ENCODE measurements around the gene GCAT.

DNA sequence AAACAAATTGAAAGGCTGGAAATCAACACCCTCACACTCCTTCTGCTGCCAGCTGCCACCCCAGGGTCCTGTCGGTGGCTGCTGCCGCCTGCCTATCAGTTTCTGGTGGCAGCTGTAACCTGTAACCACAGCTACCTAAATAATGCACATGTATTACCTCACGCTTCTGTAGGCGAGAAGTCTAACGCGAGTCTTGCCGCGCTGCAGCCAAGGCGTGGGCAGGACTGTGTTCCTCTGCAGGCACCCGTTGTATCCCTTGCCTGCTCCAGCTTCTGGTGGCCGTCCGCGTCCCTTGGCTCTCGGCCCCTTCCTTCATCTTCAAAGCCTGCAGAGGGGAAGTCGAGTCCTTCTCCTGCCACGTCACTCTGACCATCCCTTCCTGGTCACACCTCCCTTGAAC is 44.1 kb upstream of the GCAT start:
- TF ChIP-seq, protein P1, sequence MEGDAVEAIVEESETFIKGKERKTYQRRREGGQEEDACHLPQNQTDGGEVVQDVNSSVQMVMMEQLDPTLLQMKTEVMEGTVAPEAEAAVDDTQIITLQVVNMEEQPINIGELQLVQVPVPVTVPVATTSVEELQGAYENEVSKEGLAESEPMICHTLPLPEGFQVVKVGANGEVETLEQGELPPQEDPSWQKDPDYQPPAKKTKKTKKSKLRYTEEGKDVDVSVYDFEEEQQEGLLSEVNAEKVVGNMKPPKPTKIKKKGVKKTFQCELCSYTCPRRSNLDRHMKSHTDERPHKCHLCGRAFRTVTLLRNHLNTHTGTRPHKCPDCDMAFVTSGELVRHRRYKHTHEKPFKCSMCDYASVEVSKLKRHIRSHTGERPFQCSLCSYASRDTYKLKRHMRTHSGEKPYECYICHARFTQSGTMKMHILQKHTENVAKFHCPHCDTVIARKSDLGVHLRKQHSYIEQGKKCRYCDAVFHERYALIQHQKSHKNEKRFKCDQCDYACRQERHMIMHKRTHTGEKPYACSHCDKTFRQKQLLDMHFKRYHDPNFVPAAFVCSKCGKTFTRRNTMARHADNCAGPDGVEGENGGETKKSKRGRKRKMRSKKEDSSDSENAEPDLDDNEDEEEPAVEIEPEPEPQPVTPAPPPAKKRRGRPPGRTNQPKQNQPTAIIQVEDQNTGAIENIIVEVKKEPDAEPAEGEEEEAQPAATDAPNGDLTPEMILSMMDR (IDR thresholded peaks at IDR 0.05; ENCODE audit: poor library complexity) = no peak
- no peak for TF ChIP-seq EZH2 (IDR thresholded peaks at IDR 0.05; ENCODE audit: borderline replicate concordance)
- no peak for TF ChIP-seq EZH2phosphoT487 (IDR thresholded peaks at IDR 0.05; ENCODE audit: low read depth, severe bottlenecking, unreplicated experiment)
